Measurements from ENCODE around the gene GLRX. TPM values are rescaled to one million over a fixed set of nuclear protein-coding genes. Genes with fewer than 3 reads are reported as not detected.

GLRX gene
- polyA plus RNA-seq, 1 donor (not counting 4 experiments of a cell fraction or from before 2014, with no cell fraction given) = 15.6 TPM

GRCh38 chr5:95846554-95847260, 24.2 kb upstream of the GLRX start:
- DNase-seq (ENCODE audit: low read depth, low spot score) (peak; percentile 60), FAIRE-seq (peak; percentile 84)
- Histone ChIP-seq H3K4me3 (ENCODE audit: control insufficient read depth in 2 of 3, extremely low read depth in 1 of 3, insufficient read depth in 2 of 3, low read depth in 1 of 3, low read length in 3 of 3) (peak overlapping the region in 1 of 3 experiments; percentile 21), H3K9me3 (ENCODE audit: control insufficient read depth, low read depth, low read length) (no peaks in the 10 kb centered on the region), H3K9ac (ENCODE audit: control insufficient read depth, extremely low read depth, insufficient read depth, low read length) (no peak overlapping the region), H3K27ac (ENCODE audit: control insufficient read depth, insufficient read depth, low read length) (no peak overlapping the region), H3K36me3 (ENCODE audit: control insufficient read depth in 2 of 2, extremely low read depth in 1 of 2, insufficient read depth in 2 of 2, low read length in 2 of 2) (no peaks in the 10 kb centered on the region), H3K9me1 (ENCODE audit: control insufficient read depth, extremely low read depth, insufficient read depth, low read length) (no peaks in the 10 kb centered on the region), H3K79me2 (ENCODE audit: control insufficient read depth, insufficient read depth, low read length) (no peaks in the 10 kb centered on the region), H2AFZ (ENCODE audit: control insufficient read depth, low read length) (peak overlapping the region; percentile 68), H3K4me2 (ENCODE audit: control insufficient read depth, extremely low read depth, insufficient read depth, low read depth, low read length) (peak overlapping the region; percentile 46), H3K27me3 (ENCODE audit: control insufficient read depth, extremely low read depth, insufficient read depth, low read length) (no peaks in the 10 kb centered on the region), H3K4me1 (ENCODE audit: control insufficient read depth, extremely low read depth, insufficient read depth, low read length) (peaks cover 7% of the 10 kb centered on the region), H4K20me1 (ENCODE audit: control insufficient read depth, extremely low read depth, insufficient read depth, low read length) (no peaks in the 10 kb centered on the region)
- dilution Hi-C loops (cut with MboI; ENCODE audit: extremely low pct_ligation_motif_present, low sequenced_read_pairs) = no loop called here
- TF ChIP-seq CTCF (optimal IDR thresholded peaks at IDR 0.05 in 1 of 3, IDR thresholded peaks at IDR 0.05 in 1 of 3, conservative IDR thresholded peaks at IDR 0.05 in 1 of 3; ENCODE audit: extremely low read depth in 1 of 3, insufficient read depth in 2 of 3, low read length in 3 of 3) (peak; percentile 82 to 95 (median 94)), EZH2 (IDR thresholded peaks at IDR 0.05; ENCODE audit: low read length) (no peak)

- no peak overlapping the region for H3K9ac ChIP-seq (ENCODE audit: control insufficient read depth, extremely low read depth, insufficient read depth, low read length)
- no peak for DNase-seq (ENCODE audit: low read depth, low spot score)
- dilution Hi-C loops (cut with MboI; ENCODE audit: extremely low pct_ligation_motif_present, low sequenced_read_pairs) = no loop called here
- no peak overlapping the region for H3K4me2 ChIP-seq (ENCODE audit: control insufficient read depth, extremely low read depth, insufficient read depth, low read depth, low read length)
- TF ChIP-seq EZH2 (IDR thresholded peaks at IDR 0.05; ENCODE audit: low read length) = no peak
- no peak for TF ChIP-seq CTCF (optimal IDR thresholded peaks at IDR 0.05 in 1 of 3, IDR thresholded peaks at IDR 0.05 in 1 of 3, conservative IDR thresholded peaks at IDR 0.05 in 1 of 3; ENCODE audit: extremely low read depth in 1 of 3, insufficient read depth in 2 of 3, low read length in 3 of 3)
- no peaks in the 10 kb centered on the region for H3K36me3 ChIP-seq (ENCODE audit: control insufficient read depth in 2 of 2, extremely low read depth in 1 of 2, insufficient read depth in 2 of 2, low read length in 2 of 2)
- peaks cover 7% of the 10 kb centered on the region for H3K4me1 ChIP-seq (ENCODE audit: control insufficient read depth, extremely low read depth, insufficient read depth, low read length)
- no peak overlapping the region for H3K27ac ChIP-seq (ENCODE audit: control insufficient read depth, insufficient read depth, low read length)
- H4K20me1 ChIP-seq (ENCODE audit: control insufficient read depth, extremely low read depth, insufficient read depth, low read length) = no peaks in the 10 kb centered on the region
- no peaks in the 10 kb centered on the region for H3K9me1 ChIP-seq (ENCODE audit: control insufficient read depth, extremely low read depth, insufficient read depth, low read length)
- no peaks in the 10 kb centered on the region for H3K9me3 ChIP-seq (ENCODE audit: control insufficient read depth, low read depth, low read length)
- no peak for FAIRE-seq
- H3K27me3 ChIP-seq (ENCODE audit: control insufficient read depth, extremely low read depth, insufficient read depth, low read length) = no peaks in the 10 kb centered on the region
- no peak overlapping the region for H3K4me3 ChIP-seq (ENCODE audit: control insufficient read depth in 2 of 3, extremely low read depth in 1 of 3, insufficient read depth in 2 of 3, low read depth in 1 of 3, low read length in 3 of 3)
- no peak overlapping the region for H2AFZ ChIP-seq (ENCODE audit: control insufficient read depth, low read length)
- no peaks in the 10 kb centered on the region for H3K79me2 ChIP-seq (ENCODE audit: control insufficient read depth, insufficient read depth, low read length)
Observed at GRCh38 chr5:95845391-95845790, 22.9 kb upstream of the GLRX start.
